ENCODE data around the gene GHRH.

DNA sequence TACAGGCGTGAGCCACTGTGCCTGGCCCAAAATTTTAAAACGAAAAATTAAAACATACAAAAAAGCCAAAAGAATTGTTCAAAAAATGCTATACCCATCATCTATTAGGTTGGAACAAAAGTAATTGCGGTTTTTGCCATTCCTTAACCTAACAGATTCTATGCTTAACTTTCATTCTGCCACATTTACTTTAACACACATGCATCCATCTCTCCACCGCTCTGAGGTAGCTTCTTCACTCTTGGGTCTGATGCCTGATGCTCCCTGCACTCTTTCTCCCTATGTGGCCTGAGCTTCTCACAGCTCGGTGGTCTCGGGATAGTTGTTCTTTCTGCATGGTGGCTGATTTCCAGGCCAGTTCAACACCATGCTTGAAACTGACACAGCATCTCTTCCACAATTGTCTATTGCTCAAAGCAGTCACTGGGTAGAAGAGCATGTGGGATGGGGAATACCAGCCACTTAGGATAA is 23.1 kb upstream of the GHRH start:
- TF ChIP-seq CTCF (IDR thresholded peaks at IDR 0.05), result no peak
- no peak for TF ChIP-seq POLR2A (IDR thresholded peaks at IDR 0.05)

Data from thyroid gland (tissue), 4 donors.